Lower leg skin (tissue), 3 donors: ENCODE measurements around the gene WFS1.

Source experiments
- CTCF ChIP-seq, 3 donors: fragments of 450-650 bp; IDR thresholded peaks; one replicate each; pipeline ENCODE4 v1.5.1; 2016; ENCODE audit warnings: antibody characterized with exemption in 3 of 3, mild to moderate bottlenecking in 3 of 3, moderate library complexity in 2 of 3
- POLR2A ChIP-seq, 2 donors: fragments of 450-650 bp; IDR thresholded peaks; one replicate each; pipeline ENCODE4 v1.6.1; 2016 to 2017; ENCODE audit warnings: antibody characterized with exemption in 2 of 2, mild to moderate bottlenecking in 1 of 2, moderate library complexity in 1 of 2

GRCh38 chr4:6291784-6292297 lies 22.2 kb downstream of the WFS1 start:
- TF ChIP-seq CTCF (IDR thresholded peaks at IDR 0.05) (no peak), POLR2A (IDR thresholded peaks at IDR 0.05) (no peak)
